Nephron progenitor cell (in vitro differentiated cells): ENCODE results near the gene NR1H2.

Experiments
- DNase-seq: peaks from one replicate; pipeline ENCODE4 v3.0.0; 2021
- H3K27ac Mint-ChIP-seq: 2 replicates; pipeline ENCODE4 v1.8.0; 2021; ENCODE audit warnings: mild to moderate bottlenecking, moderate library complexity, mixed read lengths
- H3K27me3 Mint-ChIP-seq: 2 replicates; pipeline ENCODE4 v1.8.0; 2021; ENCODE audit warnings: mild to moderate bottlenecking, low read depth, mixed read lengths; ENCODE audit not compliant: poor library complexity
- H3K36me3 Mint-ChIP-seq: 2 replicates; pipeline ENCODE4 v1.8.0; 2021; ENCODE audit warnings: low read depth, mixed read lengths
- H3K4me1 Mint-ChIP-seq: 2 replicates; pipeline ENCODE4 v1.8.0; 2021; ENCODE audit warnings: mixed read lengths
- H3K4me3 Mint-ChIP-seq: 2 replicates; pipeline ENCODE4 v1.8.0; 2021; ENCODE audit warnings: mild to moderate bottlenecking, moderate library complexity, mixed read lengths
- H3K9me3 Mint-ChIP-seq: 2 replicates; pipeline ENCODE4 v1.8.0; 2021; ENCODE audit warnings: mild to moderate bottlenecking, moderate library complexity, mixed read lengths
- TF ChIP-seq, protein P1 (sequence below): fragments of 200-600 bp; sonication (generic); IDR thresholded peaks from 2 replicates; pipeline ENCODE4 v1.5.0; 2021; ENCODE audit warnings: antibody characterized with exemption

Gene NR1H2

DNA sequence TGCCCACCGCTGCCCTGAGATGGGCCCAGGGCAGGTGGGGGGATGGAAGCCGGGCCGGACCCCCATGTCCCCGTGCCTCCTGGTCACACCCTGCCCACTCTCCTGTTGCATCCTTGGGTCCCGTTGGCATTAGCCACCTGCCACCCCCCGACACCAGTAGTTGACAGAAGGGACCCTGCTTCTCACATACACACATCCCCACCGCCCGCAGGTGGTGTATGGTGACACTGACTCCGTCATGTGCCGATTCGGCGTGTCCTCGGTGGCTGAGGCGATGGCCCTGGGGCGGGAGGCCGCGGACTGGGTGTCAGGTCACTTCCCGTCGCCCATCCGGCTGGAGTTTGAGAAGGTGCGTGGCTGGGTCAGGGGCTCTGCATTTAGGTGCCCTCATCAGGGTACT lies 37.3 kb downstream of the NR1H2 start:
- Mint-ChIP-seq H3K4me3 (no peak overlapping the region), H3K9me3 (no peaks in the 10 kb centered on the region), H3K36me3 (peaks cover 41% of the 10 kb centered on the region), H3K27me3 (peaks cover 11% of the 10 kb centered on the region), H3K4me1 (peaks cover 9% of the 10 kb centered on the region), H3K27ac (no peak overlapping the region)
- DNase-seq, result no peak
- TF ChIP-seq, protein P1, sequence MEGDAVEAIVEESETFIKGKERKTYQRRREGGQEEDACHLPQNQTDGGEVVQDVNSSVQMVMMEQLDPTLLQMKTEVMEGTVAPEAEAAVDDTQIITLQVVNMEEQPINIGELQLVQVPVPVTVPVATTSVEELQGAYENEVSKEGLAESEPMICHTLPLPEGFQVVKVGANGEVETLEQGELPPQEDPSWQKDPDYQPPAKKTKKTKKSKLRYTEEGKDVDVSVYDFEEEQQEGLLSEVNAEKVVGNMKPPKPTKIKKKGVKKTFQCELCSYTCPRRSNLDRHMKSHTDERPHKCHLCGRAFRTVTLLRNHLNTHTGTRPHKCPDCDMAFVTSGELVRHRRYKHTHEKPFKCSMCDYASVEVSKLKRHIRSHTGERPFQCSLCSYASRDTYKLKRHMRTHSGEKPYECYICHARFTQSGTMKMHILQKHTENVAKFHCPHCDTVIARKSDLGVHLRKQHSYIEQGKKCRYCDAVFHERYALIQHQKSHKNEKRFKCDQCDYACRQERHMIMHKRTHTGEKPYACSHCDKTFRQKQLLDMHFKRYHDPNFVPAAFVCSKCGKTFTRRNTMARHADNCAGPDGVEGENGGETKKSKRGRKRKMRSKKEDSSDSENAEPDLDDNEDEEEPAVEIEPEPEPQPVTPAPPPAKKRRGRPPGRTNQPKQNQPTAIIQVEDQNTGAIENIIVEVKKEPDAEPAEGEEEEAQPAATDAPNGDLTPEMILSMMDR, result no peak

DNA sequence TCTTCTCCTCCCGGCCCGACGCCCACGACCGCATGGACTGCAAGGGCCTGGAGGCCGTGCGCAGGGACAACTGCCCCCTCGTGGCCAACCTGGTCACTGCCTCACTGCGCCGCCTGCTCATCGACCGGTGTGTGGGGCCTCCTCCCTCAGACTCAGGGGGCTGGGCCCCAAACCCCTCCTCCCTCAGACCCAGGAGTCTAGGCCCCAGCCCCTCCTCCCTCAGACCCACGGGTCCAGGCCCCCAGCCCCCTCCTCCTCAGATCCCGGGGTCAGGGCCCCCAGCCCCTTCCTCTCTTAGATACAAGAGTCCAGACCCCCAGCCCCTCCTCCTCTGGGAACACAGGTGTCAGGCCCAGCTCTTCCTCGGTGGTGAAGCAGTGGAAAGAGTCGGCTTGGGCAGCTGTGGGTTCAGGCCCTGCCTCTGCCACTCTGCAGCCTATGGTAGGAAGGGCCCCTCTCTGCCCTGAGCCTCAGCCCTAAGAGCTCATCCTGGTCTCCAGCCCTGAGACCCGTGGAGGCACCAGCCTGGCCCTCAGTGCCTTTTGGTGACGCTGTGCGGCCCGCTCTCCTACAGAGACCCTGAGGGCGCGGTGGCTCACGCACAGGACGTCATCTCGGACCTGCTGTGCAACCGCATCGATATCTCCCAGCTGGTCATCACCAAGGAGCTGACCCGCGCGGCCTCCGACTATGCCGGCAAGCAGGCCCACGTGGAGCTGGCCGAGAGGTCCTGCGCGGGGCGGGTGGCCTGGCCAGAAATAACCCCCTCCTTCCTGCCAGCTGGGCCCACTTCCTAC lies 38.8 kb downstream of the NR1H2 start:
- DNase-seq, result peak; percentile 93
- H3K36me3 Mint-ChIP-seq, result peaks cover 41% of the 10 kb centered on the region

GRCh38 chr19:50415661-50416033 lies 39.4 kb downstream of the NR1H2 start:
- Mint-ChIP-seq H3K27ac (no peak overlapping the region), H3K9me3 (no peaks in the 10 kb centered on the region), H3K36me3 (peaks cover 37% of the 10 kb centered on the region), H3K4me1 (peaks cover 25% of the 10 kb centered on the region), H3K27me3 (peaks cover 29% of the 10 kb centered on the region), H3K4me3 (no peak overlapping the region)
- TF ChIP-seq, protein P1, result no peak
- DNase-seq, result no peak

More for the DNA sequence above, 38.8 kb downstream of the NR1H2 start:
- Mint-ChIP-seq H3K27ac (no peak overlapping the region), H3K4me1 (peaks cover 21% of the 10 kb centered on the region), H3K9me3 (no peaks in the 10 kb centered on the region), H3K4me3 (no peak overlapping the region), H3K27me3 (peaks cover 23% of the 10 kb centered on the region)
- TF ChIP-seq, protein P1, result peak; percentile 88

GRCh38 chr19:50416034-50416977 lies 40.0 kb downstream of the NR1H2 start:
- Mint-ChIP-seq H3K36me3 (peaks cover 30% of the 10 kb centered on the region), H3K4me1 (peaks cover 25% of the 10 kb centered on the region), H3K4me3 (no peak overlapping the region), H3K27ac (no peak overlapping the region), H3K9me3 (peaks cover 4% of the 10 kb centered on the region), H3K27me3 (peaks cover 36% of the 10 kb centered on the region)
- TF ChIP-seq, protein P1, result no peak
- no peak for DNase-seq

GRCh38 chr19:50417111-50418081 lies 41.1 kb downstream of the NR1H2 start:
- no peak overlapping the region for H3K4me3 Mint-ChIP-seq
- TF ChIP-seq, protein P1, result no peak
- H3K27ac Mint-ChIP-seq, result no peak overlapping the region
- peaks cover 19% of the 10 kb centered on the region for H3K36me3 Mint-ChIP-seq
- H3K4me1 Mint-ChIP-seq, result peaks cover 25% of the 10 kb centered on the region
- DNase-seq, result no peak
- peaks cover 4% of the 10 kb centered on the region for H3K9me3 Mint-ChIP-seq
- peaks cover 46% of the 10 kb centered on the region for H3K27me3 Mint-ChIP-seq
